Peyer's patch (tissue), 4 donors: Measurements from ENCODE around the gene SLC22A3. TPM values are rescaled to one million over a fixed set of nuclear protein-coding genes. Genes with fewer than 3 reads are reported as not detected.
"Not testable (repeated sequence)": the region's sequence is repeated elsewhere in the genome, so short reads cannot be mapped to it uniquely, and the experiment has no call there.

Experiments used
- DNase-seq, 3 donors: peaks; one replicate each; pipeline ENCODE4 v3.0.0-alpha.2; 2017 to 2019
- H3K27ac ChIP-seq, 4 donors: fragments of 200-600 bp; sonication (generic); one replicate each; pipeline ENCODE4 v1.5.1; 2016 to 2019
- H3K27me3 ChIP-seq, 2 donors: fragments of 200-600 bp; sonication (generic); one replicate each; pipeline ENCODE4 v1.5.1; 2019
- H3K36me3 ChIP-seq, 3 donors: fragments of 200-600 bp; sonication (generic); one replicate each; pipeline ENCODE4 v1.5.1; 2016 to 2019
- H3K4me1 ChIP-seq, 4 donors: fragments of 200-600 bp; sonication (generic); one replicate each; pipeline ENCODE4 v1.5.1; 2016 to 2019
- H3K4me3 ChIP-seq, 4 donors: fragments of 200-600 bp; sonication (generic); 1 replicate in 3 of 4; 2 replicates in 1 of 4; pipeline ENCODE4 v1.5.1; 2016 to 2019; ENCODE audit warnings: mild to moderate bottlenecking in 1 of 4
- H3K9me3 ChIP-seq, 4 donors: fragments of 200-600 bp; sonication (generic); one replicate each; pipeline ENCODE4 v1.5.1; 2016 to 2019; ENCODE audit warnings: mild to moderate bottlenecking in 1 of 4
- CTCF ChIP-seq, 6 experiments: fragments of 450-650 bp in 4 of 6; fragments of 200-600 bp in 2 of 6; sonication (generic) in 1 of 6; IDR thresholded peaks; one replicate each; pipeline ENCODE4 v1.5.1; 2017 to 2019; ENCODE audit warnings: antibody characterized with exemption in 6 of 6, mild to moderate bottlenecking in 3 of 6, moderate library complexity in 1 of 6
- POLR2A ChIP-seq, 2 donors: fragments of 450-650 bp; IDR thresholded peaks; one replicate each; pipeline ENCODE4 v1.5.1; 2017; ENCODE audit warnings: antibody characterized with exemption in 2 of 2, mild to moderate bottlenecking in 2 of 2, moderate library complexity in 2 of 2
- total RNA-seq, 4 donors: library from RNA; depleted of rRNA; stranded (reverse); fragments of >200 nt; gene quantifications; one replicate each; pipeline ENCODE4 v1.1.0, GENCODE V29; 2016

The SLC22A3 gene
- total RNA-seq, 4 donors from 2014 or later, result 2.5 to 10.6 (median 8.9) TPM

GRCh38 chr6:160462551-160463109, 114.5 kb downstream of the SLC22A3 start:
- no peak for TF ChIP-seq CTCF (IDR thresholded peaks at IDR 0.05)
- no peak for TF ChIP-seq POLR2A (IDR thresholded peaks at IDR 0.05)
- H3K4me3 ChIP-seq, result no peak overlapping the region
- peak in 2 of 3 donors; percentile 60 to 72 for DNase-seq

GRCh38 chr6:160464744-160465143, 116.6 kb downstream of the SLC22A3 start:
- H3K9me3 ChIP-seq, result no peaks in the 10 kb centered on the region
- TF ChIP-seq POLR2A (IDR thresholded peaks at IDR 0.05) (no peak), CTCF (IDR thresholded peaks at IDR 0.05) (no peak)
- DNase-seq, result no peak

More at GRCh38 chr6:160462551-160463109, 114.5 kb downstream of the SLC22A3 start:
- peaks cover 0 to 8% (median 4%) of the 10 kb centered on the region in 4 donors for H3K4me1 ChIP-seq
- H3K27me3 ChIP-seq, result no peaks in the 10 kb centered on the region
- no peak overlapping the region for H3K27ac ChIP-seq
- H3K36me3 ChIP-seq, result no peaks in the 10 kb centered on the region
- H3K9me3 ChIP-seq, result no peaks in the 10 kb centered on the region

GRCh38 chr6:160467261-160467871, 119.2 kb downstream of the SLC22A3 start:
- H3K27me3 ChIP-seq, H3K36me3 ChIP-seq, DNase-seq, H3K4me1 ChIP-seq, H3K9me3 ChIP-seq, H3K27ac ChIP-seq, H3K4me3 ChIP-seq: not testable (repeated sequence)

More at GRCh38 chr6:160464744-160465143, 116.6 kb downstream of the SLC22A3 start:
- Histone ChIP-seq H3K4me3 (no peak overlapping the region), H3K27me3 (no peaks in the 10 kb centered on the region), H3K36me3 (no peaks in the 10 kb centered on the region), H3K27ac (no peak overlapping the region), H3K4me1 (peaks cover 0 to 8% (median 4%) of the 10 kb centered on the region in 4 donors)

- Histone ChIP-seq H3K27me3 (no peaks in the 10 kb centered on the region), H3K4me3 (no peak overlapping the region), H3K36me3 (no peaks in the 10 kb centered on the region), H3K4me1 (no peaks in the 10 kb centered on the region), H3K9me3 (no peaks in the 10 kb centered on the region), H3K27ac (no peak overlapping the region)
- TF ChIP-seq POLR2A (IDR thresholded peaks at IDR 0.05) (no peak), CTCF (IDR thresholded peaks at IDR 0.05) (no peak)
- no peak for DNase-seq
Measured at GRCh38 chr6:160469153-160469552, 121.0 kb downstream of the SLC22A3 start.

- H3K36me3 ChIP-seq, DNase-seq, H3K9me3 ChIP-seq, H3K4me1 ChIP-seq, H3K27me3 ChIP-seq, H3K4me3 ChIP-seq, H3K27ac ChIP-seq: not testable (repeated sequence)
Measured at GRCh38 chr6:160476056-160476455, 127.9 kb downstream of the SLC22A3 start.

GRCh38 chr6:160477072-160477471, 128.9 kb downstream of the SLC22A3 start:
- H3K4me1 ChIP-seq, H3K4me3 ChIP-seq, DNase-seq, H3K27ac ChIP-seq, H3K27me3 ChIP-seq, H3K9me3 ChIP-seq, H3K36me3 ChIP-seq: not testable (repeated sequence)

- TF ChIP-seq CTCF (IDR thresholded peaks at IDR 0.05), result no peak
- no peak for TF ChIP-seq POLR2A (IDR thresholded peaks at IDR 0.05)
- H3K4me3 ChIP-seq, result no peak overlapping the region
- no peaks in the 10 kb centered on the region for H3K27me3 ChIP-seq
- no peaks in the 10 kb centered on the region for H3K9me3 ChIP-seq
- DNase-seq, result no peak
- H3K36me3 ChIP-seq, result no peaks in the 10 kb centered on the region
- H3K27ac ChIP-seq, result no peak overlapping the region
- no peaks in the 10 kb centered on the region for H3K4me1 ChIP-seq
Measured at GRCh38 chr6:160477901-160478300, 129.7 kb downstream of the SLC22A3 start.
